ENCODE results near the gene VWCE.

VWCE gene

GRCh38 chr11:61342207-61342803 is 47.2 kb upstream of the VWCE start:
- Histone ChIP-seq H3K4me3 (ENCODE audit: low read length) (no peak overlapping the region), H3K27me3 (ENCODE audit: control insufficient read depth, low read length) (no peaks in the 10 kb centered on the region), H3K79me2 (ENCODE audit: control insufficient read depth, low read length) (no peaks in the 10 kb centered on the region), H4K20me1 (ENCODE audit: control insufficient read depth, insufficient read depth, low read depth, low read length) (no peaks in the 10 kb centered on the region), H3K9me2 (replicated peaks; ENCODE audit: control insufficient read depth, low read length) (no peaks in the 10 kb centered on the region), H3K27ac (ENCODE audit: low read depth, low read length) (no peak overlapping the region), H3K4me2 (ENCODE audit: low read length) (no peak overlapping the region), H3K36me3 (ENCODE audit: control insufficient read depth, low read length) (peaks cover 37% of the 10 kb centered on the region), H3F3A (ENCODE audit: control insufficient read depth, insufficient read depth) (0 out of 2 replicates have a peak, but pooled peaks cover 6% of the 10 kb centered on the region), H3K9me3 (ENCODE audit: control insufficient read depth, insufficient read depth, low read length) (no peaks in the 10 kb centered on the region), H3K4me1 (ENCODE audit: control insufficient read depth, low read length) (no peaks in the 10 kb centered on the region)
- TF ChIP-seq CTCF (IDR thresholded peaks at IDR 0.05; ENCODE audit: low read depth, low read length, poor library complexity, severe bottlenecking) = no peak
- TF ChIP-seq EZH2phosphoT487 (IDR thresholded peaks at IDR 0.05; ENCODE audit: borderline replicate concordance, low read length) = no peak

GRCh38 chr11:61341706-61342105 is 46.6 kb upstream of the VWCE start:
- H3K27ac ChIP-seq (ENCODE audit: low read depth, low read length) = no peak overlapping the region
- H4K20me1 ChIP-seq (ENCODE audit: control insufficient read depth, insufficient read depth, low read depth, low read length) = no peaks in the 10 kb centered on the region
- no peaks in the 10 kb centered on the region for H3K9me3 ChIP-seq (ENCODE audit: control insufficient read depth, insufficient read depth, low read length)
- no peak overlapping the region for H3K4me2 ChIP-seq (ENCODE audit: low read length)
- H3K36me3 ChIP-seq (ENCODE audit: control insufficient read depth, low read length) = peaks cover 31% of the 10 kb centered on the region
- H3K27me3 ChIP-seq (ENCODE audit: control insufficient read depth, low read length) = no peaks in the 10 kb centered on the region
- no peaks in the 10 kb centered on the region for H3K9me2 ChIP-seq (replicated peaks; ENCODE audit: control insufficient read depth, low read length)
- no peak overlapping the region for H3K4me3 ChIP-seq (ENCODE audit: low read length)
- 0 out of 2 replicates have a peak, but pooled peaks cover 6% of the 10 kb centered on the region for H3F3A ChIP-seq (ENCODE audit: control insufficient read depth, insufficient read depth)
- no peaks in the 10 kb centered on the region for H3K79me2 ChIP-seq (ENCODE audit: control insufficient read depth, low read length)
- peaks cover 2% of the 10 kb centered on the region for H3K4me1 ChIP-seq (ENCODE audit: control insufficient read depth, low read length)
- no peak for TF ChIP-seq EZH2phosphoT487 (IDR thresholded peaks at IDR 0.05; ENCODE audit: borderline replicate concordance, low read length)

- no peaks in the 10 kb centered on the region for H3K79me2 ChIP-seq (ENCODE audit: control insufficient read depth, low read length)
- no peak for TF ChIP-seq CTCF (IDR thresholded peaks at IDR 0.05; ENCODE audit: low read depth, low read length, poor library complexity, severe bottlenecking)
- TF ChIP-seq EZH2phosphoT487 (IDR thresholded peaks at IDR 0.05; ENCODE audit: borderline replicate concordance, low read length) = no peak
- H3K9me2 ChIP-seq (replicated peaks; ENCODE audit: control insufficient read depth, low read length) = no peaks in the 10 kb centered on the region
- peaks cover 9% of the 10 kb centered on the region for H3K4me1 ChIP-seq (ENCODE audit: control insufficient read depth, low read length)
- H3K4me3 ChIP-seq (ENCODE audit: low read length) = no peak overlapping the region
- no peaks in the 10 kb centered on the region for H4K20me1 ChIP-seq (ENCODE audit: control insufficient read depth, insufficient read depth, low read depth, low read length)
- H3K27me3 ChIP-seq (ENCODE audit: control insufficient read depth, low read length) = no peaks in the 10 kb centered on the region
- no peak overlapping the region for H3K4me2 ChIP-seq (ENCODE audit: low read length)
- H3K27ac ChIP-seq (ENCODE audit: low read depth, low read length) = no peak overlapping the region
- no peaks in the 10 kb centered on the region for H3K9me3 ChIP-seq (ENCODE audit: control insufficient read depth, insufficient read depth, low read length)
- peaks cover 28% of the 10 kb centered on the region for H3K36me3 ChIP-seq (ENCODE audit: control insufficient read depth, low read length)
- 0 out of 2 replicates have a peak, but pooled peaks cover 6% of the 10 kb centered on the region for H3F3A ChIP-seq (ENCODE audit: control insufficient read depth, insufficient read depth)
Measured at GRCh38 chr11:61340979-61341378, 45.9 kb upstream of the VWCE start.

GRCh38 chr11:61339490-61339878 is 44.4 kb upstream of the VWCE start:
- no peaks in the 10 kb centered on the region for H3K79me2 ChIP-seq (ENCODE audit: control insufficient read depth, low read length)
- TF ChIP-seq CTCF (IDR thresholded peaks at IDR 0.05; ENCODE audit: low read depth, low read length, poor library complexity, severe bottlenecking) (no peak), EZH2phosphoT487 (IDR thresholded peaks at IDR 0.05; ENCODE audit: borderline replicate concordance, low read length) (no peak)
- no peak overlapping the region for H3K4me2 ChIP-seq (ENCODE audit: low read length)
- H3K36me3 ChIP-seq (ENCODE audit: control insufficient read depth, low read length) = peaks cover 16% of the 10 kb centered on the region
- 0 out of 2 replicates have a peak, but pooled peaks cover 4% of the 10 kb centered on the region for H3F3A ChIP-seq (ENCODE audit: control insufficient read depth, insufficient read depth)
- H3K27ac ChIP-seq (ENCODE audit: low read depth, low read length) = no peak overlapping the region
- H4K20me1 ChIP-seq (ENCODE audit: control insufficient read depth, insufficient read depth, low read depth, low read length) = no peaks in the 10 kb centered on the region
- H3K4me1 ChIP-seq (ENCODE audit: control insufficient read depth, low read length) = peaks cover 24% of the 10 kb centered on the region
- no peak overlapping the region for H3K4me3 ChIP-seq (ENCODE audit: low read length)
- H3K9me3 ChIP-seq (ENCODE audit: control insufficient read depth, insufficient read depth, low read length) = no peaks in the 10 kb centered on the region
- H3K27me3 ChIP-seq (ENCODE audit: control insufficient read depth, low read length) = no peaks in the 10 kb centered on the region
- H3K9me2 ChIP-seq (replicated peaks; ENCODE audit: control insufficient read depth, low read length) = no peaks in the 10 kb centered on the region
